Measurements from ENCODE around the gene USP9X. TPM values are rescaled to one million over a fixed set of nuclear protein-coding genes. Genes with fewer than 3 reads are reported as not detected.
"Not testable (repeated sequence)": the region's sequence is repeated elsewhere in the genome, so short reads cannot be mapped to it uniquely, and the experiment has no call there.

USP9X gene
- total RNA-seq: 50.4 and 53.5 TPM in 2 replicates

- Mint-ChIP-seq H3K27ac (peak within 1 kb of the TSS; percentile 99), H3K36me3 (ENCODE audit: low read depth) (peaks cover 8% of the 10 kb centered on the region), H3K4me3 (peak within 1 kb of the TSS; percentile 90), H3K27me3 (ENCODE audit: insufficient read depth) (no peaks in the 10 kb centered on the region), H3K4me1 (ENCODE audit: low read depth) (peaks cover 18% of the 10 kb centered on the region), H3K9me3 (no peaks in the 10 kb centered on the region)
- DNase-seq (ENCODE audit: low spot score): peak; percentile 77
- intact Hi-C loops (cut with micrococcal nuclease): loop anchor here (1.0 to 10.0 kb wide), 9 partner anchors 75 to 990 kb away; partner anchors contain the start of genes ATP6AP2, BCOR, CASK and CXorf38
These were observed at the start of gene USP9X for GRCh38 chrX:41084893-41085511. USP9X (plus strand) TSS chrX:41085445; CDS start chrX:41123629, 38,184 bp downstream.

GRCh38 chrX:41035582-41035981 lies 49.7 kb upstream of the USP9X start:
- H3K4me1 Mint-ChIP-seq (ENCODE audit: low read depth): no peaks in the 10 kb centered on the region
- no peak overlapping the region for H3K27ac Mint-ChIP-seq

GRCh38 chrX:41036668-41037326 lies 48.4 kb upstream of the USP9X start:
- intact Hi-C loops (cut with micrococcal nuclease): no loop called here
- no peak for DNase-seq (ENCODE audit: low spot score)
- Mint-ChIP-seq H3K27me3 (ENCODE audit: insufficient read depth) (no peaks in the 10 kb centered on the region), H3K4me3 (no peak overlapping the region), H3K9me3 (no peaks in the 10 kb centered on the region), H3K4me1 (ENCODE audit: low read depth) (no peaks in the 10 kb centered on the region), H3K27ac (no peak overlapping the region), H3K36me3 (ENCODE audit: low read depth) (no peaks in the 10 kb centered on the region)

More at GRCh38 chrX:41035582-41035981, 49.7 kb upstream of the USP9X start:
- Mint-ChIP-seq H3K27me3 (ENCODE audit: insufficient read depth) (no peaks in the 10 kb centered on the region), H3K9me3 (no peaks in the 10 kb centered on the region), H3K4me3 (no peak overlapping the region), H3K36me3 (ENCODE audit: low read depth) (no peaks in the 10 kb centered on the region)
- DNase-seq (ENCODE audit: low spot score): no peak
- intact Hi-C loops (cut with micrococcal nuclease): no loop called here

GRCh38 chrX:41043196-41043595 lies 42.0 kb upstream of the USP9X start:
- intact Hi-C loops (cut with micrococcal nuclease): no loop called here
- H3K4me3 Mint-ChIP-seq: no peak overlapping the region
- no peaks in the 10 kb centered on the region for H3K36me3 Mint-ChIP-seq (ENCODE audit: low read depth)
- H3K27me3 Mint-ChIP-seq (ENCODE audit: insufficient read depth): peaks cover 3% of the 10 kb centered on the region
- H3K4me1 Mint-ChIP-seq (ENCODE audit: low read depth): no peaks in the 10 kb centered on the region
- no peak overlapping the region for H3K27ac Mint-ChIP-seq
- DNase-seq (ENCODE audit: low spot score): no peak
- H3K9me3 Mint-ChIP-seq: no peaks in the 10 kb centered on the region

- H3K4me1 Mint-ChIP-seq (ENCODE audit: low read depth): no peaks in the 10 kb centered on the region
- H3K36me3 Mint-ChIP-seq (ENCODE audit: low read depth): no peaks in the 10 kb centered on the region
- no peak overlapping the region for H3K4me3 Mint-ChIP-seq
These were observed 41.4 kb upstream of the USP9X start for GRCh38 chrX:41043674-41044345.

GRCh38 chrX:41045960-41046567 lies 39.2 kb upstream of the USP9X start:
- Mint-ChIP-seq H3K36me3 (ENCODE audit: low read depth) (no peaks in the 10 kb centered on the region), H3K9me3 (no peaks in the 10 kb centered on the region), H3K27me3 (ENCODE audit: insufficient read depth) (peaks cover 3% of the 10 kb centered on the region), H3K4me3 (no peak overlapping the region), H3K4me1 (ENCODE audit: low read depth) (no peaks in the 10 kb centered on the region), H3K27ac (no peak overlapping the region)
- DNase-seq (ENCODE audit: low spot score): no peak
- intact Hi-C loops (cut with micrococcal nuclease): no loop called here

More at GRCh38 chrX:41043674-41044345, 41.4 kb upstream of the USP9X start:
- DNase-seq (ENCODE audit: low spot score): no peak
- Mint-ChIP-seq H3K9me3 (no peaks in the 10 kb centered on the region), H3K27ac (no peak overlapping the region), H3K27me3 (ENCODE audit: insufficient read depth) (peaks cover 3% of the 10 kb centered on the region)
- intact Hi-C loops (cut with micrococcal nuclease): no loop called here

- DNase-seq (ENCODE audit: low spot score): no peak
- H3K27ac Mint-ChIP-seq: no peak overlapping the region
- intact Hi-C loops (cut with micrococcal nuclease): no loop called here
- no peaks in the 10 kb centered on the region for H3K36me3 Mint-ChIP-seq (ENCODE audit: low read depth)
- no peak overlapping the region for H3K4me3 Mint-ChIP-seq
- no peaks in the 10 kb centered on the region for H3K27me3 Mint-ChIP-seq (ENCODE audit: insufficient read depth)
- H3K9me3 Mint-ChIP-seq: no peaks in the 10 kb centered on the region
- H3K4me1 Mint-ChIP-seq (ENCODE audit: low read depth): no peaks in the 10 kb centered on the region
These were observed 37.2 kb upstream of the USP9X start for GRCh38 chrX:41047878-41048534.

GRCh38 chrX:41050359-41050758 lies 34.9 kb upstream of the USP9X start:
- Mint-ChIP-seq H3K36me3 (ENCODE audit: low read depth) (no peaks in the 10 kb centered on the region), H3K27me3 (ENCODE audit: insufficient read depth) (no peaks in the 10 kb centered on the region), H3K27ac (no peak overlapping the region), H3K9me3 (no peaks in the 10 kb centered on the region), H3K4me3 (no peak overlapping the region), H3K4me1 (ENCODE audit: low read depth) (no peaks in the 10 kb centered on the region)
- intact Hi-C loops (cut with micrococcal nuclease): no loop called here
- no peak for DNase-seq (ENCODE audit: low spot score)

GRCh38 chrX:41051288-41051687 lies 34.0 kb upstream of the USP9X start:
- intact Hi-C loops (cut with micrococcal nuclease): no loop called here
- Mint-ChIP-seq H3K27me3 (ENCODE audit: insufficient read depth) (no peaks in the 10 kb centered on the region), H3K4me1 (ENCODE audit: low read depth) (no peaks in the 10 kb centered on the region), H3K27ac (no peak overlapping the region), H3K9me3 (no peaks in the 10 kb centered on the region), H3K36me3 (ENCODE audit: low read depth) (no peaks in the 10 kb centered on the region), H3K4me3 (no peak overlapping the region)
- no peak for DNase-seq (ENCODE audit: low spot score)

- Mint-ChIP-seq H3K4me3 (no peak overlapping the region), H3K36me3 (ENCODE audit: low read depth) (no peaks in the 10 kb centered on the region), H3K9me3 (no peaks in the 10 kb centered on the region), H3K4me1 (ENCODE audit: low read depth) (no peaks in the 10 kb centered on the region), H3K27me3 (ENCODE audit: insufficient read depth) (peaks cover 2% of the 10 kb centered on the region), H3K27ac (no peak overlapping the region)
- intact Hi-C loops (cut with micrococcal nuclease): no loop called here
- DNase-seq (ENCODE audit: low spot score): no peak
These were observed 29.5 kb upstream of the USP9X start for GRCh38 chrX:41055740-41056139.

GRCh38 chrX:41063276-41063675 lies 22.0 kb upstream of the USP9X start:
- H3K4me3 Mint-ChIP-seq; H3K27me3 Mint-ChIP-seq (ENCODE audit: insufficient read depth); DNase-seq (ENCODE audit: low spot score); H3K4me1 Mint-ChIP-seq (ENCODE audit: low read depth); H3K9me3 Mint-ChIP-seq; H3K36me3 Mint-ChIP-seq (ENCODE audit: low read depth); H3K27ac Mint-ChIP-seq; intact Hi-C loops (cut with micrococcal nuclease): not testable (repeated sequence)

- Mint-ChIP-seq H3K9me3 (no peaks in the 10 kb centered on the region), H3K4me1 (ENCODE audit: low read depth) (no peaks in the 10 kb centered on the region), H3K36me3 (ENCODE audit: low read depth) (no peaks in the 10 kb centered on the region), H3K27me3 (ENCODE audit: insufficient read depth) (peaks cover 2% of the 10 kb centered on the region), H3K27ac (no peak overlapping the region), H3K4me3 (no peak overlapping the region)
- no peak for DNase-seq (ENCODE audit: low spot score)
- intact Hi-C loops (cut with micrococcal nuclease): no loop called here
These were observed 21.2 kb upstream of the USP9X start for GRCh38 chrX:41064018-41064417.

Measured in activated T-helper 1 cell treated with anti-CD3 and anti-CD28 coated beads, Interleukin-12 subunit alpha, Interleukin-12 subunit beta, Interleukin-2, Interleukin-4 antibody, amounts not matched to agents 30 ng/mL and 10 ng/mL and 1 ng/mL, durations not matched to agents 14 hours and 24 hours and 36 hours (primary cell).